K562 (cell line): Measurements from ENCODE around the gene NEK4. TPM values are rescaled to one million over a fixed set of nuclear protein-coding genes. Genes with fewer than 3 reads are reported as not detected.

Experiments used
- ARID1B ChIP-seq: fragments of 450-650 bp; IDR thresholded peaks from 2 replicates; pipeline ENCODE4 v1.6.1; 2016; ENCODE audit warnings: antibody characterized with exemption, mild to moderate bottlenecking, inconsistent platforms
- ATF7 ChIP-seq: fragments of 450-650 bp; IDR thresholded peaks from 2 replicates; pipeline ENCODE4 v1.7.1; 2014; ENCODE audit warnings: mild to moderate bottlenecking, moderate library complexity
- C11orf30 ChIP-seq: fragments of 450-650 bp; IDR thresholded peaks from 2 replicates; pipeline ENCODE4 v1.6.1; 2016; ENCODE audit warnings: low read depth, mild to moderate bottlenecking
- EGR1 ChIP-seq: fragments of 450-650 bp; conservative IDR thresholded peaks from 2 replicates; pipeline ENCODE4 v1.6.1; 2017; ENCODE audit warnings: mild to moderate bottlenecking
- ETV1 ChIP-seq: fragments of 450-650 bp; conservative IDR thresholded peaks from 2 replicates; pipeline ENCODE4 v1.6.1; 2016; ENCODE audit warnings: missing genetic modification characterization, control low read depth, low read depth, missing compliant biosample characterization
- FOXK2 ChIP-seq, 2 experiments: fragments of 450-650 bp; IDR thresholded peaks in 1 of 2; conservative IDR thresholded peaks in 1 of 2; 2 replicates each; pipeline ENCODE4 v1.6.1; 2016; ENCODE audit warnings: low read depth in 2 of 2, mild to moderate bottlenecking in 1 of 2
- HCFC1 ChIP-seq: IDR thresholded peaks from 2 replicates; pipeline ENCODE4 v1.6.1; 2012; ENCODE audit warnings: low read depth, low read length, improper control_type of control experiment
- HMBOX1 ChIP-seq: sonication (generic); IDR thresholded peaks from 2 replicates; pipeline ENCODE4 v1.6.1; 2016
- LCOR ChIP-seq: sonication (generic); formaldehyde crosslinking; IDR thresholded peaks from 2 replicates; pipeline ENCODE4 v1.8.0; 2022; ENCODE audit warnings: mild to moderate bottlenecking, missing genetic modification reagents
- MAFK ChIP-seq: IDR thresholded peaks from 2 replicates; pipeline ENCODE4 v1.6.1; 2011; ENCODE audit warnings: low read length, improper control_type of control experiment
- MECOM ChIP-seq: fragments of 250-450 bp; sonication (Bioruptor Pico); IDR thresholded peaks from 2 replicates; pipeline ENCODE4 v1.8.0; 2022; ENCODE audit warnings: inconsistent platforms
- MEF2D ChIP-seq: conservative IDR thresholded peaks from 2 replicates; pipeline ENCODE4 v1.6.1; 2016; ENCODE audit warnings: low read depth, missing genetic modification characterization, missing compliant biosample characterization
- MEIS2 ChIP-seq: fragments of 450-650 bp; IDR thresholded peaks from 2 replicates; pipeline ENCODE4 v1.6.1; 2014; ENCODE audit warnings: mild to moderate bottlenecking; ENCODE audit not compliant: partially characterized antibody
- MXD1 ChIP-seq: fragments of 250-450 bp; sonication (Bioruptor Pico); IDR thresholded peaks from 2 replicates; pipeline ENCODE4 v1.8.0; 2021; ENCODE audit warnings: borderline replicate concordance, mild to moderate bottlenecking, moderate library complexity; ENCODE audit not compliant: poor library complexity, severe bottlenecking
- NRF1 ChIP-seq, 2 experiments: fragments of 450-650 bp; IDR thresholded peaks in 1 of 2; conservative IDR thresholded peaks in 1 of 2; 2 replicates each; pipeline ENCODE4 v1.6.1; 2014; ENCODE audit warnings: mild to moderate bottlenecking in 2 of 2
- RFX1 ChIP-seq: fragments of 450-650 bp; IDR thresholded peaks from 2 replicates; pipeline ENCODE4 v1.6.1; 2016; ENCODE audit warnings: mild to moderate bottlenecking, moderate library complexity
- SRF ChIP-seq, 2 experiments: fragments of 250-450, 450-650 bp in 1 of 2; sonication (Bioruptor Pico) in 1 of 2; sonication (generic) in 1 of 2; formaldehyde crosslinking; IDR thresholded peaks; 2 replicates each; pipeline versions ENCODE4 v1.5.0 to v1.5.1; 2020 to 2022; ENCODE audit warnings: mild to moderate bottlenecking in 1 of 2, missing genetic modification reagents in 1 of 2
- TAL1 ChIP-seq: fragments of 450-650 bp; IDR thresholded peaks from 2 replicates; pipeline ENCODE4 v1.6.1; 2016; ENCODE audit warnings: mild to moderate bottlenecking
- TCF3 ChIP-seq: sonication (generic); formaldehyde crosslinking; IDR thresholded peaks from 2 replicates; pipeline ENCODE4 v1.4.0; 2020; ENCODE audit warnings: mild to moderate bottlenecking, missing genetic modification reagents
- polyA plus RNA-seq, 8 experiments: library from polyadenylated mRNA; depleted of rRNA in 4 of 8; stranded (reverse) in 5 of 8; unstranded in 3 of 8; fragments of >200 nt; fragmentation: Nextera tagmentation in 2 of 8; fragmentation: Illumina TruSeq in 1 of 8; extraction: Ambion mirVana in 2 of 8; extraction: Trizol in 1 of 8; gene quantifications; 2 replicates each; pipeline versions ENCODE4 v1.2.1 to v1.2.3, GENCODE V29; 2011 to 2014; ENCODE audit warnings: inconsistent platforms in 1 of 8, missing spikeins in 1 of 8
- total RNA-seq, 7 experiments: library from RNA; depleted of rRNA in 6 of 7; stranded (reverse); fragments of >200 nt in 6 of 7; fragmentation: Illumina TruSeq in 2 of 7; extraction: Trizol in 2 of 7; gene quantifications; 2 replicates each; pipeline versions ENCODE4 v1.2.1 to v1.2.3, GENCODE V29; 2011 to 2021; ENCODE audit warnings: low replicate concordance in 1 of 7

NEK4 gene
- total and polyA plus RNA-seq, 9 of the 15 experiments (the other 6 are each of a cell fraction or from before 2014, with no cell fraction given): 5.8 to 23.1 (median 16.6) TPM

- TF ChIP-seq MXD1 (CRISPR knock-in tag): no peak
- peak; percentile 87 for TF ChIP-seq MEF2D (tag)
- TF ChIP-seq C11orf30: peak; percentile 14; the same call in 1 of the 2 replicates
- peak; percentile 33 to 59; a peak in 2 of 4 replicates for TF ChIP-seq FOXK2 (conservative IDR thresholded peaks at IDR 0.05 in 1 of 2, IDR thresholded peaks at IDR 0.05 in 1 of 2; ENCODE audit: low read depth in 2 of 2)
- peak; percentile 43 to 55; a peak in 3 of 4 replicates for TF ChIP-seq NRF1 (conservative IDR thresholded peaks at IDR 0.05 in 1 of 2, IDR thresholded peaks at IDR 0.05 in 1 of 2)
- peak; percentile 25; the same call in 1 of the 2 replicates for TF ChIP-seq ATF7
- TF ChIP-seq MAFK: peak; percentile 20
- 0 out of 2 replicates have a peak, but pooled peaks have one; percentile 31 for TF ChIP-seq EGR1
- TF ChIP-seq TAL1: peak; percentile 35; the same call in 1 of the 2 replicates
- no peak for TF ChIP-seq HCFC1
- TF ChIP-seq SRF (CRISPR knock-in tag; IDR thresholded peaks at IDR 0.05): no peak
- peak; percentile 76 for TF ChIP-seq ARID1B
- TF ChIP-seq RFX1: peak; percentile 70
- peak; percentile 75; the same call in 1 of the 2 replicates for TF ChIP-seq ETV1 (tag)
- TF ChIP-seq MECOM: peak; percentile 97
- TF ChIP-seq HMBOX1: peak; percentile 39; the same call in 1 of the 2 replicates
- peak; percentile 97 for TF ChIP-seq MEIS2
- TF ChIP-seq LCOR (CRISPR knock-in tag): 0 out of 2 replicates have a peak, but pooled peaks have one; percentile 31
- peak; percentile 86 for TF ChIP-seq TCF3
Measured at GRCh38 chr3:52694528-52695189, 76.1 kb downstream of the NEK4 start (continued).
